HCT116 (cell line): ENCODE results near the gene PREX1. TPM values are rescaled to one million over a fixed set of nuclear protein-coding genes. Genes with fewer than 3 reads are reported as not detected.
"Not testable (repeated sequence)": the region's sequence is repeated elsewhere in the genome, so short reads cannot be mapped to it uniquely, and the experiment has no call there.

Source experiments
- ATAC-seq: fragments of 200-7000 bp; cut with Tn5 transposase; 2 replicates; pipeline ENCODE4 v1.9.1; 2020; ENCODE audit warnings: mild to moderate bottlenecking, moderate library complexity
- BruUV-seq: library from RNA; stranded (reverse); fragments of 400-500 nt; replicated peaks from 2 replicates; lab custom pipeline; 2021; lab: Mats Ljungman, UMichigan
- CTCF ChIA-PET: fragments of 300-600 bp; sonication (Branson Sonifier 250); formaldehyde crosslinking; loops from one replicate; lab custom pipeline; 2021; ENCODE audit warnings: antibody characterized with exemption; lab: Charles Lee
- POLR2A ChIA-PET: fragments of 300-600, 350-600 bp; sonication (Branson Sonifier 250); formaldehyde crosslinking; loops from one replicate; lab custom pipeline; 2021; ENCODE audit warnings: antibody characterized with exemption; lab: Charles Lee
- RAD21 ChIA-PET, 2 experiments: fragments of 300-600 bp; sonication (Branson Sonifier 250); formaldehyde crosslinking; loops; one replicate each; lab custom pipeline; 2023; ENCODE audit warnings: low total read pairs in 2 of 2; ENCODE audit not compliant: uncharacterized antibody in 2 of 2, unreplicated experiment in 2 of 2, low non-redundant PET in 1 of 2; lab: Charles Lee
- DNase-seq: peaks from one replicate; pipeline ENCODE4 v3.0.0-alpha.2; 2010; ENCODE audit warnings: low read depth, low spot score
- H2AFZ ChIP-seq: fragments of 200-600 bp; shearing (Covaris generic), sonication (generic); 2 replicates; pipeline ENCODE4 v1.6.1; 2017; ENCODE audit warnings: low read depth, mixed run types, mixed read lengths, antibody characterized with exemption, low read length; ENCODE audit not compliant: poor library complexity, severe bottlenecking
- H3K27ac ChIP-seq: 2 replicates; pipeline ENCODE4 v1.5.1; 2012; ENCODE audit warnings: low read depth, low read length
- H3K27me3 ChIP-seq: fragments of 200-600 bp; sonication (generic); 2 replicates; pipeline ENCODE4 v1.6.1; 2016; ENCODE audit warnings: mixed run types, low read length, mixed read lengths; ENCODE audit not compliant: insufficient read depth
- H3K36me3 ChIP-seq, 2 experiments: fragments of 200-500 bp in 1 of 2; fragments of 200-600 bp in 1 of 2; sonication (Bioruptor generic) in 1 of 2; sonication (generic) in 1 of 2; 2 replicates each; pipeline versions ENCODE4 v1.5.1 to v1.6.1; 2014 to 2016; ENCODE audit warnings: low read length in 2 of 2, inconsistent platforms in 1 of 2, mixed read lengths in 1 of 2, mixed run types in 1 of 2; ENCODE audit not compliant: insufficient read depth in 2 of 2, control insufficient read depth in 1 of 2
- H3K4me1 ChIP-seq, 2 experiments: fragments of 200-600 bp in 1 of 2; sonication (generic) in 1 of 2; 2 replicates each; pipeline versions ENCODE4 v1.5.1 to v1.6.1; 2012 to 2017; ENCODE audit warnings: low read length in 2 of 2, inconsistent platforms in 1 of 2, mild to moderate bottlenecking in 1 of 2, mixed read lengths in 1 of 2, mixed run types in 1 of 2, moderate library complexity in 1 of 2; ENCODE audit not compliant: insufficient read depth in 2 of 2, control insufficient read depth in 1 of 2
- H3K4me2 ChIP-seq: fragments of 200-600 bp; sonication (generic); 2 replicates; pipeline ENCODE4 v1.6.1; 2017; ENCODE audit warnings: mixed run types, low read length, mixed read lengths
- H3K4me3 ChIP-seq, 2 experiments: fragments of 200-600 bp in 1 of 2; sonication (generic) in 1 of 2; replicated peaks in 1 of 2; 2 replicates each; pipeline ENCODE4 v1.5.1; 2011 to 2016; ENCODE audit warnings: low read length in 2 of 2, control low read depth in 1 of 2, low read depth in 1 of 2, mild to moderate bottlenecking in 1 of 2, mixed read lengths in 1 of 2, mixed run types in 1 of 2
- H3K79me2 ChIP-seq: fragments of 200-600 bp; sonication (generic); 2 replicates; pipeline ENCODE4 v1.6.1; 2017; ENCODE audit warnings: mild to moderate bottlenecking, mixed run types, low read length, moderate library complexity, mixed read lengths; ENCODE audit not compliant: insufficient read depth
- H3K9ac ChIP-seq: fragments of 200-600 bp; sonication (generic); 2 replicates; pipeline ENCODE4 v1.6.1; 2016; ENCODE audit warnings: low read length, mixed read lengths
- H3K9me2 ChIP-seq: fragments of 200-600 bp; sonication (generic), shearing (Covaris generic); 2 replicates; pipeline ENCODE4 v1.6.1; 2017; ENCODE audit warnings: mixed run types, mild to moderate bottlenecking, moderate library complexity; ENCODE audit not compliant: insufficient read depth
- H3K9me3 ChIP-seq, 2 experiments: fragments of 200-500 bp in 1 of 2; fragments of 200-600 bp in 1 of 2; sonication (Bioruptor generic) in 1 of 2; sonication (generic) in 1 of 2; 2 replicates each; pipeline ENCODE4 v1.6.1; 2014 to 2017; ENCODE audit warnings: low read length in 2 of 2, mixed read lengths in 2 of 2, inconsistent platforms in 1 of 2, low read depth in 1 of 2, mild to moderate bottlenecking in 1 of 2, mixed run types in 1 of 2, moderate library complexity in 1 of 2; ENCODE audit not compliant: control insufficient read depth in 1 of 2, insufficient read depth in 1 of 2
- H4K20me1 ChIP-seq: fragments of 200-600 bp; sonication (generic), shearing (Covaris generic); 2 replicates; pipeline ENCODE4 v1.6.1; 2017; ENCODE audit warnings: mixed run types, mild to moderate bottlenecking, moderate library complexity; ENCODE audit not compliant: insufficient read depth
- CEBPB ChIP-seq: IDR thresholded peaks from 2 replicates; pipeline ENCODE4 v1.6.1; 2012; ENCODE audit warnings: low read depth
- SRF ChIP-seq: IDR thresholded peaks from 2 replicates; pipeline ENCODE4 v1.6.1; 2012; ENCODE audit warnings: low read depth
- TCF7L2 ChIP-seq: IDR thresholded peaks from 2 replicates; pipeline ENCODE4 v1.7.0; 2011; ENCODE audit warnings: borderline replicate concordance, inconsistent platforms; ENCODE audit not compliant: insufficient read depth, insufficient read length; ENCODE audit errors: extremely low read depth
- intact Hi-C: fragments of 100-400 bp; cut with micrococcal nuclease; formaldehyde crosslinking; loops from 2 replicates; pipeline ENCODE4 v1.10.0; 2022
- total RNA-seq: library from RNA; stranded (reverse); gene quantifications from one replicate; pipeline ENCODE4 v1.2.1, GENCODE V29; 2021; ENCODE audit not compliant: unreplicated experiment

The PREX1 gene
- total RNA-seq, 1 experiment from 2014 or later: 6.1 TPM

GRCh38 chr20:48758206-48758820, 69.5 kb downstream of the PREX1 start:
- POLR2A ChIA-PET: no interaction called here
- H3K4me3 ChIP-seq: no peak overlapping the region
- no peak for DNase-seq
- TF ChIP-seq TCF7L2 (no peak), SRF (no peak), CEBPB (no peak)
- TF ChIP-seq, all 23 proteins: peak for 0
- H3K36me3 ChIP-seq: no peaks in the 10 kb centered on the region
- BruUV-seq: no TSS peak
- intact Hi-C loops: no loop called here
- H3K79me2 ChIP-seq: no peaks in the 10 kb centered on the region
- no peaks in the 10 kb centered on the region for H4K20me1 ChIP-seq
- no peak overlapping the region for H3K27ac ChIP-seq
- H3K4me1 ChIP-seq: peaks cover 0 to 7% of the 10 kb centered on the region in 2 experiments; a peak in 2 of 4 replicates
- no peaks in the 10 kb centered on the region for H3K9me2 ChIP-seq
- no peaks in the 10 kb centered on the region for H3K27me3 ChIP-seq
- no peak overlapping the region for H3K4me2 ChIP-seq
- H2AFZ ChIP-seq: no peak overlapping the region
- ChIA-PET CTCF (no interaction called here), RAD21 (no interaction called here)
- peaks cover 0 to 7% of the 10 kb centered on the region in 2 experiments; a peak in 1 of 4 replicates for H3K9me3 ChIP-seq
- no peak overlapping the region for H3K9ac ChIP-seq
- ATAC-seq: no peak

- H4K20me1 ChIP-seq, H2AFZ ChIP-seq, H3K9ac ChIP-seq, ATAC-seq, H3K27me3 ChIP-seq, H3K4me3 ChIP-seq, CTCF ChIA-PET, H3K27ac ChIP-seq, H3K9me2 ChIP-seq, H3K9me3 ChIP-seq, H3K79me2 ChIP-seq, H3K4me2 ChIP-seq, H3K4me1 ChIP-seq, BruUV-seq, intact Hi-C loops, DNase-seq, RAD21 ChIA-PET, H3K36me3 ChIP-seq, POLR2A ChIA-PET: not testable (repeated sequence)
Measured at GRCh38 chr20:48756774-48757173, 71.0 kb downstream of the PREX1 start.
